ENCODE measurements around the gene CAP1. TPM values are rescaled to one million over a fixed set of nuclear protein-coding genes. Genes with fewer than 3 reads are reported as not detected.
A peak's percentile ranks its signal among the peaks of the same experiment; 100 is the strongest.

The CAP1 gene
- total and polyA plus RNA-seq, 2 of the 4 experiments (the other 2 are of a cell fraction) = 434 to 756 TPM

- no CpG with 5 or more reads among the region's 10 CpGs for WGBS, 2 experiments (ENCODE audit: extremely low coverage in 2 of 2, insufficient read length in 1 of 2)
- peak overlapping the region; percentile 41; the same call in 1 of the 2 replicates for H3K23ac ChIP-seq (ENCODE audit: low read depth, low read length)
- peak overlapping the region; percentile 83 for H3K56ac ChIP-seq (ENCODE audit: extremely low read depth, insufficient read depth, low read length)
- ChIA-PET CTCF (interaction anchor here (1.0 to 1.9 kb wide), 3 partner anchors 9 to 37 kb away, joined by 3 to 9 read pairs (median 4); no protein-coding TSS in a partner anchor), POLR2A (ENCODE audit: unreplicated experiment) (interaction anchor here (1.2 kb wide), 1 partner anchor 25 kb away, joined by 4 read pairs; the partner anchor contains the start of gene CAP1)
- no peaks in the 10 kb centered on the region; the same call in 1 of the 2 replicates for H3K4me1 ChIP-seq (ENCODE audit: control insufficient read depth, insufficient read depth, low read length)
- no peak overlapping the region; the same call in 1 of the 2 replicates for H4K5ac ChIP-seq (ENCODE audit: low read depth, low read length)
- H2AK9ac ChIP-seq (replicated peaks; ENCODE audit: low read depth, low read length, poor library complexity) = peak overlapping the region; percentile 76
- peak overlapping the region; percentile 79 for H4K91ac ChIP-seq (ENCODE audit: insufficient read depth, low read depth, low read length)
- peak overlapping the region; percentile 96 for H2BK15ac ChIP-seq (ENCODE audit: low read depth, low read length)
- H3K18ac ChIP-seq (ENCODE audit: low read depth, low read length) = peak overlapping the region; percentile 2; the same call in 1 of the 2 replicates
- H2AK5ac ChIP-seq (ENCODE audit: low read depth, low read length) = peak overlapping the region; percentile 50
- H2BK20ac ChIP-seq (ENCODE audit: low read depth, low read length) = peak overlapping the region; percentile 73
- H4K8ac ChIP-seq (ENCODE audit: low read depth in 2 of 2, low read length in 2 of 2) = peak overlapping the region; percentile 26 to 75; a peak in 3 of 4 replicates
- no peak overlapping the region for H3K9ac ChIP-seq (ENCODE audit: low read depth, low read length)
- no peaks in the 10 kb centered on the region for H3K79me1 ChIP-seq (ENCODE audit: low read depth in 1 of 2, low read length in 2 of 2)
- intact Hi-C loops (cut with micrococcal nuclease) = no loop called here
- TF ChIP-seq BHLHE40 (IDR thresholded peaks at IDR 0.05; ENCODE audit: low read depth, low read length) = peak; percentile 81
- TF ChIP-seq USF2 (IDR thresholded peaks at IDR 0.05; ENCODE audit: low read depth, low read length) = no peak
- TF ChIP-seq CEBPB (IDR thresholded peaks at IDR 0.05; ENCODE audit: low read depth, low read length) = peak; percentile 69
- TF ChIP-seq MAZ (IDR thresholded peaks at IDR 0.05; ENCODE audit: borderline replicate concordance, low read depth, low read length) = no peak
- no peak for TF ChIP-seq CTCF (conservative IDR thresholded peaks at IDR 0.05; ENCODE audit: low read depth, low read length)
- TF ChIP-seq ELK1 (IDR thresholded peaks at IDR 0.05; ENCODE audit: borderline replicate concordance, low read depth, low read length) = no peak
- no peak for TF ChIP-seq POLR2A (IDR thresholded peaks at IDR 0.05; ENCODE audit: low read depth, low read length)
- TF ChIP-seq FOS (IDR thresholded peaks at IDR 0.05; ENCODE audit: low read depth, low read length) = peak; percentile 86
- TF ChIP-seq CHD1 (IDR thresholded peaks at IDR 0.05; ENCODE audit: low read depth, low read length) = no peak
- TF ChIP-seq MXI1 (IDR thresholded peaks at IDR 0.05; ENCODE audit: borderline replicate concordance, low read depth, low read length) = no peak
- in situ Hi-C loops (cut with MboI; ENCODE audit: low sequenced_read_pairs) = no loop called here
- H2BK120ac ChIP-seq (ENCODE audit: low read depth, low read length) = peak overlapping the region; percentile 94
- ATAC-seq (ENCODE audit: low read depth) (peak; percentile 97), DNase-seq (peak; percentile 97)
- dilution Hi-C loops (cut with HindIII; ENCODE audit: low sequenced_read_pairs, unreplicated experiment) = no loop called here
- no peaks in the 10 kb centered on the region for H3K36me3 ChIP-seq (ENCODE audit: control insufficient read depth, insufficient read depth, low read length)
- no TSS peak for BruUV-seq (replicated peaks)
- H3K4me2 ChIP-seq (ENCODE audit: low read depth, low read length) = peak overlapping the region; percentile 8; the same call in 1 of the 2 replicates
- no peaks in the 10 kb centered on the region for H3K27me3 ChIP-seq (ENCODE audit: control insufficient read depth, insufficient read depth, low read length)
- H2AFZ ChIP-seq (replicated peaks; ENCODE audit: low read length, poor library complexity) = peak overlapping the region; percentile 90
- H2BK5ac ChIP-seq (ENCODE audit: low read depth, low read length, poor library complexity, severe bottlenecking) = peak overlapping the region; percentile 92
- no peak overlapping the region for H3K4me3 ChIP-seq (ENCODE audit: insufficient read depth, low read depth, low read length)
- peak overlapping the region; percentile 20 for H3K27ac ChIP-seq (ENCODE audit: insufficient read depth, low read length)
- H3K9me3 ChIP-seq (ENCODE audit: control insufficient read depth, insufficient read depth, low read length) = no peaks in the 10 kb centered on the region
- H3K14ac ChIP-seq (replicated peaks; ENCODE audit: low read depth, low read length) = 0 out of 2 replicates have a peak overlapping the region, but pooled peaks have one; percentile 69
- 0 out of 2 replicates have a peak, but pooled peaks cover 2% of the 10 kb centered on the region for H3K9me1 ChIP-seq (ENCODE audit: insufficient read depth, low read length)
- no peaks in the 10 kb centered on the region for H4K20me1 ChIP-seq (ENCODE audit: insufficient read depth, low read length)
- peak overlapping the region; percentile 88 for H3K4ac ChIP-seq (ENCODE audit: low read depth, low read length)
Observed at GRCh38 chr1:40014812-40015594, 25.5 kb upstream of the CAP1 start.
